Measurements from ENCODE around the gene CYTH1. TPM values are rescaled to one million over a fixed set of nuclear protein-coding genes. Genes with fewer than 3 reads are reported as not detected.

The CYTH1 gene
- total and polyA plus RNA-seq, 8 donors = 36.6 to 96.1 (median 41.3) TPM

- H3K4me3 ChIP-seq = no peak overlapping the region
- H3K27ac ChIP-seq = no peak overlapping the region
- DNase-seq = no peak
- peaks cover 10 to 23% of the 10 kb centered on the region in 2 donors for H3K4me1 ChIP-seq
- TF ChIP-seq, protein P1, sequence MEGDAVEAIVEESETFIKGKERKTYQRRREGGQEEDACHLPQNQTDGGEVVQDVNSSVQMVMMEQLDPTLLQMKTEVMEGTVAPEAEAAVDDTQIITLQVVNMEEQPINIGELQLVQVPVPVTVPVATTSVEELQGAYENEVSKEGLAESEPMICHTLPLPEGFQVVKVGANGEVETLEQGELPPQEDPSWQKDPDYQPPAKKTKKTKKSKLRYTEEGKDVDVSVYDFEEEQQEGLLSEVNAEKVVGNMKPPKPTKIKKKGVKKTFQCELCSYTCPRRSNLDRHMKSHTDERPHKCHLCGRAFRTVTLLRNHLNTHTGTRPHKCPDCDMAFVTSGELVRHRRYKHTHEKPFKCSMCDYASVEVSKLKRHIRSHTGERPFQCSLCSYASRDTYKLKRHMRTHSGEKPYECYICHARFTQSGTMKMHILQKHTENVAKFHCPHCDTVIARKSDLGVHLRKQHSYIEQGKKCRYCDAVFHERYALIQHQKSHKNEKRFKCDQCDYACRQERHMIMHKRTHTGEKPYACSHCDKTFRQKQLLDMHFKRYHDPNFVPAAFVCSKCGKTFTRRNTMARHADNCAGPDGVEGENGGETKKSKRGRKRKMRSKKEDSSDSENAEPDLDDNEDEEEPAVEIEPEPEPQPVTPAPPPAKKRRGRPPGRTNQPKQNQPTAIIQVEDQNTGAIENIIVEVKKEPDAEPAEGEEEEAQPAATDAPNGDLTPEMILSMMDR (IDR thresholded peaks at IDR 0.05) = no peak
- ATAC-seq = no peak
- peaks cover 0 to 90% of the 10 kb centered on the region in 2 donors for H3K36me3 ChIP-seq
- no peaks in the 10 kb centered on the region for H3K27me3 ChIP-seq
- intact Hi-C loops (cut with DNase I) = loop anchor here in 1 of 2 donors (10.0 kb wide), 1 partner anchor 210 kb away; no protein-coding TSS in a partner anchor
- no peaks in the 10 kb centered on the region for H3K9me3 ChIP-seq
Observed at GRCh38 chr17:78705071-78705470, 77.0 kb downstream of the CYTH1 start.

GRCh38 chr17:78704594-78704993 lies 77.5 kb downstream of the CYTH1 start:
- Histone ChIP-seq H3K27me3 (no peaks in the 10 kb centered on the region), H3K27ac (no peak overlapping the region), H3K4me3 (no peak overlapping the region), H3K36me3 (peaks cover 0 to 95% of the 10 kb centered on the region in 2 donors), H3K4me1 (peaks cover 10 to 18% of the 10 kb centered on the region in 2 donors), H3K9me3 (no peaks in the 10 kb centered on the region)
- intact Hi-C loops (cut with DNase I) = loop anchor here in 1 of 2 donors (10.0 kb wide), 1 partner anchor 210 kb away; no protein-coding TSS in a partner anchor
- TF ChIP-seq, protein P1 (IDR thresholded peaks at IDR 0.05) = no peak
- ATAC-seq = no peak
- DNase-seq = no peak

- TF ChIP-seq, protein P1 (IDR thresholded peaks at IDR 0.05) = no peak
- intact Hi-C loops (cut with DNase I) = no loop called here
- no peaks in the 10 kb centered on the region for H3K27me3 ChIP-seq
- DNase-seq = no peak
- ATAC-seq = no peak
- H3K9me3 ChIP-seq = no peaks in the 10 kb centered on the region
- H3K36me3 ChIP-seq = peaks cover 0 to 100% of the 10 kb centered on the region in 2 donors
- H3K27ac ChIP-seq = no peak overlapping the region
- no peaks in the 10 kb centered on the region for H3K4me1 ChIP-seq
- no peak overlapping the region for H3K4me3 ChIP-seq
Observed at GRCh38 chr17:78697554-78698343, 84.3 kb downstream of the CYTH1 start.

- Histone ChIP-seq H3K9me3 (no peaks in the 10 kb centered on the region), H3K27ac (no peak overlapping the region), H3K36me3 (peaks cover 0 to 100% of the 10 kb centered on the region in 2 donors), H3K4me3 (no peak overlapping the region), H3K27me3 (no peaks in the 10 kb centered on the region), H3K4me1 (no peaks in the 10 kb centered on the region)
- intact Hi-C loops (cut with DNase I) = no loop called here
- no peak for ATAC-seq
- DNase-seq = no peak
- TF ChIP-seq, protein P1 (IDR thresholded peaks at IDR 0.05) = no peak
Observed at GRCh38 chr17:78697122-78697521, 85.0 kb downstream of the CYTH1 start.

Data from left lung (tissue), 10 donors.